GM12864 (cell line): ENCODE results near the gene PRMT2.

Experiments
- DNase-seq: peaks from one replicate; pipeline ENCODE4 v3.0.0-alpha.2; 2011; ENCODE audit warnings: low read depth
- H3K4me3 ChIP-seq: 2 replicates; pipeline ENCODE4 v1.5.1; 2011; ENCODE audit warnings: mild to moderate bottlenecking, low read depth, low read length, control low read depth
- TF ChIP-seq, protein P1 (sequence below): IDR thresholded peaks from 2 replicates; pipeline ENCODE4 v1.5.1; 2011; ENCODE audit warnings: low read depth, mild to moderate bottlenecking, moderate library complexity, low read length, control low read depth, inconsistent platforms; ENCODE audit errors: missing control alignments

PRMT2 gene

GRCh38 chr21:46635324-46636180 is at the start of gene PRMT2:
PRMT2 (plus strand) TSS chr21:46635674; CDS start chr21:46636952, 1,278 bp downstream.
- peak within 1 kb of the TSS; percentile 60 for H3K4me3 ChIP-seq
- TF ChIP-seq, protein P1, sequence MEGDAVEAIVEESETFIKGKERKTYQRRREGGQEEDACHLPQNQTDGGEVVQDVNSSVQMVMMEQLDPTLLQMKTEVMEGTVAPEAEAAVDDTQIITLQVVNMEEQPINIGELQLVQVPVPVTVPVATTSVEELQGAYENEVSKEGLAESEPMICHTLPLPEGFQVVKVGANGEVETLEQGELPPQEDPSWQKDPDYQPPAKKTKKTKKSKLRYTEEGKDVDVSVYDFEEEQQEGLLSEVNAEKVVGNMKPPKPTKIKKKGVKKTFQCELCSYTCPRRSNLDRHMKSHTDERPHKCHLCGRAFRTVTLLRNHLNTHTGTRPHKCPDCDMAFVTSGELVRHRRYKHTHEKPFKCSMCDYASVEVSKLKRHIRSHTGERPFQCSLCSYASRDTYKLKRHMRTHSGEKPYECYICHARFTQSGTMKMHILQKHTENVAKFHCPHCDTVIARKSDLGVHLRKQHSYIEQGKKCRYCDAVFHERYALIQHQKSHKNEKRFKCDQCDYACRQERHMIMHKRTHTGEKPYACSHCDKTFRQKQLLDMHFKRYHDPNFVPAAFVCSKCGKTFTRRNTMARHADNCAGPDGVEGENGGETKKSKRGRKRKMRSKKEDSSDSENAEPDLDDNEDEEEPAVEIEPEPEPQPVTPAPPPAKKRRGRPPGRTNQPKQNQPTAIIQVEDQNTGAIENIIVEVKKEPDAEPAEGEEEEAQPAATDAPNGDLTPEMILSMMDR, result no peak
- DNase-seq, result peak; percentile 89

DNA sequence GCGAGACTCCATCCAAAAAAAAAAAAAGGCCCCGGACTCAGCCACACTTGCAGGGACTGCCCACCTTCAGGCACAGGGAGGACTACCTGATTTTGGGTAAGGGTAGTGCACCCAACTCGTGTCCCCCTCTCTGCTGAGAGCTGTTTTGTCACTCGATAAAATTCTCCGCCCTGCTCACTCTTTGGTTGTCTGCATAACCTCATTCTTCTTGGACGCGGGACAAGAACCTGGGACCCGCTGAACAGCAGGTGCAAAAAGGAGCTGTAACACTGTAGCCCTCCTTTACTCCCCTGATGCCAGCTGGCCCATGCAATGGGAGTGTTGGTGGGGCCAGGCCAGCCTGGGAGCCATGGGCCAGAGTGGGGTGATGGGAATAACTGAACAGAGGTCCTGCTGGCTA is 41.2 kb upstream of the PRMT2 start:
- DNase-seq, result no peak
- TF ChIP-seq, protein P1, result no peak
- no peak overlapping the region for H3K4me3 ChIP-seq

GRCh38 chr21:46596201-46596600 is 39.3 kb upstream of the PRMT2 start:
- DNase-seq, result no peak
- TF ChIP-seq, protein P1, result no peak
- H3K4me3 ChIP-seq, result no peak overlapping the region

DNA sequence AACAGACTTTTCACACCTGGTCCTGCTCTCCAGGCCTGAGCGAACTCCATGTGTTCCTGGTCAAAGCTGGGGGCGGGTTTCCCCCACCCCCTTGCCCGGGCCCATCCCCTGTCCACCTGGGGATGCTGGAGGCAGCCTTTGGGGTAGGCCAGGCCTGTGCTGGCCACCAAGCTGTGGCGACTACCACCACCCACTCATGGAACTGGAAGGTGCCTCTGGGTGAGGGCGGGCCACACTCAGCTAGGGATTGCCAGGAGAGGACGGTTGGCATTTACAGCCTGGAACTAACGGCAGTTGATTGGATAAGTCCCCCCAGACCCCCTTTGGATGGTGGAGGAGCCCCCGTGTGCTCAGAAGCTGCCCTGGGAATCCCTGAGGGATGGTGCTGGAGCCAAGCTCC is 38.4 kb upstream of the PRMT2 start:
- TF ChIP-seq, protein P1, result no peak
- H3K4me3 ChIP-seq, result no peak overlapping the region
- DNase-seq, result no peak

DNA sequence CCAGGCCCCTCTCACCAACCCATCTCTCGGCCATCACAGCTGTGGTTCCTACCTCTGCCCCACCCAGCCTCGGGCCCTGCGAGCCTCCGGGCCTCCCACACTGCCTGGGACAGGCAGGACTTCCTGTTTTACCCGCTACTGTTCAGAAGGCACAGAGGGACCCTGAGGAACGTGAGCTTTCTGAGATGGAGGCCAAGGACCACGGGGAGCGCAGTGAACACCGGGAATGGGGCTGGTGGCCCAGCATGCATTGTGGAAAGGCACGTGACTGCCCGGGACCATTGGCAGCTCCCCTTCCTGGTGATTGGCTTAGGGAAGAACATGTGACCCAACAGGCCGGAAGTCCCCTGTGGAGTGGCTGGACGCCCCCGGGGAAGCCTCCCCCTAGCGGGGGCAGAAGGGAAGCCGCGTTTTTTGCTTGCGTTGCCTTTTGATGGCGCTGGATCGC is 37.6 kb upstream of the PRMT2 start:
- no peak overlapping the region for H3K4me3 ChIP-seq
- DNase-seq, result no peak
- TF ChIP-seq, protein P1, result no peak

GRCh38 chr21:46598581-46599572 is 36.6 kb upstream of the PRMT2 start:
- TF ChIP-seq, protein P1, result no peak
- DNase-seq, result no peak
- H3K4me3 ChIP-seq, result no peak overlapping the region
